ENCODE measurements around the gene VAT1L.

DNA sequence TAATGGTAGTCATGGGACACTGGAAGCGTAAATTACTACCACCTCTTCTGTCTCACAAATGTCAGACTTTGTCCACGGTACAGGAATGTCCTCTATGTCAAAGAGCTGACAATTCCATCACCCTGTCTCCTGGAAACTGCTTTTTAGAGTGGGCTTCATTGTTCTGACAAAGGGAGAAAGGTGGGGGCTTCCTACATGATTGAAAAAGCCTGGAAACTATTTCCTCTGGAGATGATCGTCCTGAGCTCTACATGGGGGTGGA, 53.1 kb downstream of the VAT1L start:
- TF ChIP-seq, protein P1, sequence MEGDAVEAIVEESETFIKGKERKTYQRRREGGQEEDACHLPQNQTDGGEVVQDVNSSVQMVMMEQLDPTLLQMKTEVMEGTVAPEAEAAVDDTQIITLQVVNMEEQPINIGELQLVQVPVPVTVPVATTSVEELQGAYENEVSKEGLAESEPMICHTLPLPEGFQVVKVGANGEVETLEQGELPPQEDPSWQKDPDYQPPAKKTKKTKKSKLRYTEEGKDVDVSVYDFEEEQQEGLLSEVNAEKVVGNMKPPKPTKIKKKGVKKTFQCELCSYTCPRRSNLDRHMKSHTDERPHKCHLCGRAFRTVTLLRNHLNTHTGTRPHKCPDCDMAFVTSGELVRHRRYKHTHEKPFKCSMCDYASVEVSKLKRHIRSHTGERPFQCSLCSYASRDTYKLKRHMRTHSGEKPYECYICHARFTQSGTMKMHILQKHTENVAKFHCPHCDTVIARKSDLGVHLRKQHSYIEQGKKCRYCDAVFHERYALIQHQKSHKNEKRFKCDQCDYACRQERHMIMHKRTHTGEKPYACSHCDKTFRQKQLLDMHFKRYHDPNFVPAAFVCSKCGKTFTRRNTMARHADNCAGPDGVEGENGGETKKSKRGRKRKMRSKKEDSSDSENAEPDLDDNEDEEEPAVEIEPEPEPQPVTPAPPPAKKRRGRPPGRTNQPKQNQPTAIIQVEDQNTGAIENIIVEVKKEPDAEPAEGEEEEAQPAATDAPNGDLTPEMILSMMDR (IDR thresholded peaks at IDR 0.05) = no peak
- no peak for TF ChIP-seq ZFX (IDR thresholded peaks at IDR 0.05; ENCODE audit: borderline replicate concordance)

All from 22Rv1 (cell line).